NK-92 (cell line): ENCODE results near the gene KBTBD8.

Source experiments
- DNase-seq: peaks from one replicate; lab custom pipeline; 2025; ENCODE audit not compliant: unreplicated experiment; lab: John Stamatoyannopoulos, UW

KBTBD8 gene

DNA sequence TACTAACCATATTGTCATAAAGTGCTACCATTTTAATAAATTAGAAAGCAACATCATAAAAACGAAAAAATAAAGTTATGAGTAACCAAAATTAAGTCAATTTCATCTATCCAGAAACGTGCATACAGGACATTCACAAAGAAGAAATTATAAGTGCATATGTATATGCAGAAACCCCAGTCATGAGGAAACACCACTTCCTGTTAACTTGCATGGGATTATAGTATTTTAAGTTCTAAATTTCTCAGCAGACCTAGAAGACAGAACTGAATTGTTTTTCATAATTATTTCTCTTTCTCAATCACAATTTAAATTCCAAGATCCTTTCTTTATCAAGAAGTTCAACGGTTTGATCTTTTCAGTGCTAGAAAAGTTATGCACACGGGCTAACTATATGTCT, 1.4 kb upstream of the KBTBD8 start:
- no peak for DNase-seq

DNA sequence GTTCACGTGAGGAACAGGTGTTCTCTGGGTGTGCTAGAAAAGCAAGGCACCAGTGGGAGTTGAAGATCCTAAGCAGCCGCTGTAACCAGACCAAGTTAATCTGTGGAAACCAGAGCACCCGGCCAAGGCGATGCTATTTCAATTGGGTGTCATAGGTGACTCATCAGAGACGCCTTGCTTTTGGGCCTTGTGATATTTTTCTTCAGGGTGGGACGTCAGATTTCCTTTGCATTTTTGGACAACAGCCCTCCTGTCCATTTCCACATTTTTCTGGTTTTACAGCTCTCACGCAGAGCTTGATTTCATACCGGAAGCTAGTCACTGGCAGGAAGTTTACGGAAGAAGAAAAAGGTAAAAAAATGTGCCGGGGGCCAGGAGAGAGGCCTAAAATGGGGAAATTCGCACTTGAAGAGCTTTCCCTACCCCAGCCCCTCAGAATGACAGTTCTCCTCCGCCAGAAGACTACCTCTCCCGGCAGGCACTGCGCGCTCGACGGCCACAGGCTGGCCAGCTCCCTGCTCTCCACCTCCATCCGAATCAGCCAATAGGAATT, 471 bp upstream of the KBTBD8 start:
- no peak for DNase-seq

DNA sequence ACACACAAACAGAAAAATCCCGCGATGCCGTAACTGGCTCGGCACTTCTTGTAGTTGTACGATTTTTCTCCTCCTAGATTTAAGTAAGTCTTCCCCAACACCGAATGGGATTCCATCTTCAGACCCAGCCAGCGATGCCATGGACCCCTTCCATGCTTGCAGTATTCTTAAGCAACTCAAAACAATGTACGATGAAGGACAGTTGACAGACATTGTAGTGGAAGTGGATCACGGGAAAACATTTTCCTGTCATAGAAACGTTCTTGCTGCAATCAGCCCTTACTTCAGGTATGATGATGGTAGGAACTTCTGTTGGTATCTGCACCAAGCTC, 763 bp downstream of the KBTBD8 start:
- no peak for DNase-seq

DNA sequence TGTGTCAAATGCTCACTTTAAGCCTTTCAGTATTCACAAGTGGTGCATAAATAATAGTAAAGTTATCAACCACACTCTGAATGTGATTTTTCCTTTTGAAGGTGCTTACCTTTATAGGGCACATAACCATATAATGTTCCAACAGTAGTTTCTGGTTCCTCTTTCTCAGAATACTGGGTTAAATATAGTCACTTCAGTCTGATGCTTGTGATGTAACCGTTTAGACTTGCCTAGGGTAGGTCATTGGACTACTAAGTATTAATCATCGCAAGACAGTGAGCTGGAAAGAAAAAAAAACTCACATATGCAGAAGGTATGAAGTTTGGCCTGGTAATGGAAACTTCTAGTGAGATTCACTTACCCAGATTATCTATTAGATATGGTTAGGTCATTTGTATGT, 1.9 kb downstream of the KBTBD8 start:
- no peak for DNase-seq

DNA sequence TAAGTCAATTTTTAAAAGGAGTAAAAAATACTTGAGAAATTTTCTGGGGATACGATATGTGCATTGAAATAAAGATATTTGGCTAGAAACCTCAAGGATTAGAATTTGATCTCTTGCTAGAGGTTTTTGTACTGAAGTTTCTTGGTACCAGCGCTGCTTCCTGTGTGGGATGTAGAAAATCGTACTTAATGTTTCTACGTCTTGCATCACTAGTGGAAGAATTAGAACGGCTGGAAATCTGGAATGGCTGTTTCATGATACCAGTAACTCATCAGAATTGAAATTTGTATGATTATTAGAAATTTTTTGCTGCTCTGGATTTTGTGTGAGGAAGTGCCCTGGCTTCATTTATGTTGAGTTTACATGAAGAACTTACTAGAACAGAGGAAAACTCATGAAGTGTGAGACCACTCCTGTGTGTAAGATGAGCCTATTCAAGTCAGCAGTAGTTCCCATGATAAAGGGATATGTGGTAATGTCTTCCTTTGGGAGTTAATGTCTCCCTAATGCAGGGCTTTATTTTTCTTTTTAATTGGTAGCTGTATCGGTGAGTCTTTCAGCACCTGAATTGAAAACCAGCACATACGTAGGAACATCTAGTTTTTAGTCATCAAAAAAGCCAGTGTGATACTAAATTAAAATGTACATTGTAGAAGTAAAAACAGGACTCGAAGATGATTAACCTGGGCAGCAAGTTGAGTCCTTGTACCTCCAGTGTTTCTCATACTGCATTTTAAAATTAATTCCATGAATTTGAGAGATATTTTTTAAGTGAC, 3.2 kb downstream of the KBTBD8 start:
- DNase-seq, result no peak

DNA sequence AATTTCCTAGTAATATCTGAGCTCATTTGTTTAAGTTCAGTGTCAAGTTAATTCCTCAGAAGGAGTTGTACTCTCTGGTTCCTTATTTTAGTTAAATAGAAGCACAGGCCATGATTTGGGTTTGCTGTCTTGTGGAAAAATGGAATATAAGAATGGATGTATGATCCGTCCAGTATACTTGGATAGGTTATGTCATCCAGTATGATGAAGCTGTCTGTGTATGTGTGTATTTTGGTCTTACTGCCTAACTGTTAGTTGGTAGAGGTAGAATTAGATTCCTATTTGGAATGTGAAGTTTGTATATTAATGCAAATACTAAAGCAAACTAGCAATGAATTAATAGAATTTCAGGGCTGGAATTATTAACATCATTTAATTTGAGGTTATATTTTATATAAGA, 7.9 kb downstream of the KBTBD8 start:
- DNase-seq, result no peak

DNA sequence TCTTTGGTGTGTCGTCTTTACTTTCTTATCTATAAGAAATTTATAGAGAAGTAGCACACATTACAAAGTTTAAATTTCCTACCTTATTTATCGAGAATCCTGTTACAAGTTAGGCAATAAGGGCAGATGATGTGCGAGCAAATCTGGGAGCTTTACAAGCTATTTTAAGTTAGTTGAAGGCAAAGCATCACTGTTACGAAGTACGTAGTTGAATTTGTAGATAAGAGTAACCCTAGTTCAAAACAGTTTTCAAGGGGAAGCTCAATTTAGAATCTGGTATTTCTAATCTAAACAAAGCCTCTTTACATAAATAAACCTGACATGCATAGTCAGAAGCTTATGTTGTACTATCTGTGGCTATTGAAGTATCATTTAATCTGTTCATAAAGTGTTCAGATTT, 8.4 kb downstream of the KBTBD8 start:
- no peak for DNase-seq

DNA sequence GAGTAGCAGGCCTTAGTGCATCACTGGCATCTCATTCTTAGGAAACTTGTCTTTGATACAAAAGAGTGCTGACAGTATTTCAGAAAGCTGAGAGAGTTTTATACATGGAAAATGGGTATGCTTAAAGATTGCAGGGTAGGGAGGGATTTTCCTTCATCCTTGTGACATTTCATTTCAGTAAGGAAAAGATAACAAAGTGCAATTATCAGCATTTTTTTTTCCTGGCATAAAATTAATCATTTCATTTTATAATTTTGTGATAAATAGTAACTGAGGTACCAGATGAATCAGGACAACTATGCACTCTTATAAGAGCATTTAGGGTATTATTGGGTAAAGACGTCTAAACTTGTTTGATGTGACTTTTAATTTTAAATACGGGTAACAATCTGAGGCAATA, 10.3 kb downstream of the KBTBD8 start:
- DNase-seq, result no peak

DNA sequence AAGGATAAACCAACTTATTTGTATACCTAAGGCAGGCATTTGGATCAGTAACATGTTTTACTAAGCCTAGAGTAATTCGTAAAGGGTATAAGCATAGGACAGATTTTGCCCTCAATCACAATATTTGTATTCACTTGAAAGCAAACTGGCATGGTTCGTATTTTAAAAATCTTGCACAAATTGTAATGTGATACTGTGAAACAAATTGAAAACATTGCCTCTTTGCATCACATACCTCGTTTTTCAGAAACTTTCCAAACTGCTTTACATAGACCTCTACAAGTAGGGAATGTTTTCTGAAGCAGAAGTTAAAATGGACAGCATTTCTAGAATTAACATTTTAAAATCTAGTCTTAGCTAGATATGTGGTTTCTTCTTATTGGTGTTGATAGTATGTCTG, 11.6 kb downstream of the KBTBD8 start:
- no peak for DNase-seq

DNA sequence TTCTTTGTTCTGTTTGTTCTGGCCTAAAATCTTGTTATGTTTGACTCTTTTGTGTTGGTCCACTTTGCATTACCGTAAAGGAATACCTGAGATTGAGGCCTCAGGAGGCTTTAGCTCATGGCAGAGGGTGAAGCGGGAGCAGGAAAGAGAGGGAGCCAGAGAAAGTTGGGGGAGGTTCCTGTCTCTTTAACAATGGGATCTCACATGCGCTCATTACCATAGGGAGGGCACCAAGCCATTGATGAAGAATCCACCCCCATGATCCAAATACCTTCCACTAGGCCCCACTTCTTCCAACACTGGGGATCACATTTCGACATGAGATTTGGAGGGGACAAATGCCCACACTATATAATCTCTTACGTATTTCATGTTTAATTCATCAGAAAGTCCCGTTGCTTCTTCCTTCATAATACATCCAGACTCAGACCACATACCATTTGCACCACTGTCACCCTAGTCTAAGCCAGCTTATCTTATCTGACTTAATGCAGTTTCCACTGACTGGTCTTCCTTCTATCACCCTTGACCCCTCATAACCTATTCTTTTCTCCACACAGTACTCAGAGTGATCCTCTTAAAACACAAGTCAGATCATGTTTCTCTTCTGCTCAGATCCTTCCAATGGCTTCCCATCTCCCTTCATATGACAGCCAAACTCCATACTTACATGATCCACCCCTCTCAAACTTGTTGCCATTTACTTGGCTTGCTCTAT, 13.5 kb downstream of the KBTBD8 start:
- no peak for DNase-seq

DNA sequence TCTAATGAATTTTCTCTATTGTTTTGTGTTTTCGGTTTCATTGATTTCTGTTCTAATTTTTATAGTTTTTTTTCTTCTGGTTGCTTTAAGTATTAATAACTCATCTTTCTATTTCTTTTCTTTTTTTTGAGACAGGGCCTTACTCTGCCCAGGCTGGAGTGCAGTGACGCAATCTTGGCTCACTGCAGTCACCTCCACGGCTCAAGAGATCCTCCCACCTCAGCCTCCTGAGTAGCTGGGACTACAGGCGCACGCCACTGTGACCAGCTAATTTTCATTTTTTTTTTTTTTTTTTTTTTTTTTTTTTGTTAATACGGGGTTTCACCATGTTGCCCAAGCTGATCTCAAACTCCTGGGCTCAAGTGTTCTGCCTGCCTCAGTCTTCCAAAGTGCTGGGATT, 14.5 kb downstream of the KBTBD8 start:
- no peak for DNase-seq

DNA sequence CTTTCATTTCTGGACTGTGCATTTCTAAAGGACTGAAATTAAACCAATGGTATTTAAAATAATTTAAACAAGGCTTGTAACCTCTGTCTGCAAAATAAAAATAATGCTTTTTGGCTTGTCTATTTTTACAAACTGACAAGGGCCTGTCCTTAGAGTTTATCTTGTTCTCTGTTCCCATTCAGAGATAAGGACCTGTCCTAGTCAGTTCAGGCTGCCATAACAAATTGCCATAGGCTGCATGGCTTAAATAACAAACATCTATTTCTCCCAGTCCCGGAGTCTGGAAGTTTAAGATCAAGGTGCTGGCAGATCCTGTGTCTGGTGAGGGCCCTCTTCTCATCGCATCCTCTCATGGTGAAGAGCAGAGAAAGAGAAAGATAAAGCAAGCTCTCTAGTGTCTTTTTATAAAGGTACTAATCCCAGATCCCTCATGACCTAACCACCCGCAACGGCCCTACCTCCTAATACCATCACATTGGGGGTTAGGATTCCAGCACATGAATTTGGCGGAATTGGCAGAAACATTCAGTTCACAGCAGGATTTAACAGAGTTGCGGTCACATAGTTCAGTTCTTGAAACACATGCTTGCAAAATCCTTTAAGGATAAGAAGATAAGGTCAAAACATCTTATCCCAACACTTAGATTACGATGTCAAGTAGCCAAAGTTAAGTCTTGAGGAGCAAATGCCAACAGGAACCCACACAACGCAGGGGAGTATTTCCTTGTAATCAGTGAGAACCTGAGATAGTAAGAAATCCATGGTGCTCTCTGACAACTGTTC, 17.8 kb downstream of the KBTBD8 start:
- DNase-seq, result no peak

DNA sequence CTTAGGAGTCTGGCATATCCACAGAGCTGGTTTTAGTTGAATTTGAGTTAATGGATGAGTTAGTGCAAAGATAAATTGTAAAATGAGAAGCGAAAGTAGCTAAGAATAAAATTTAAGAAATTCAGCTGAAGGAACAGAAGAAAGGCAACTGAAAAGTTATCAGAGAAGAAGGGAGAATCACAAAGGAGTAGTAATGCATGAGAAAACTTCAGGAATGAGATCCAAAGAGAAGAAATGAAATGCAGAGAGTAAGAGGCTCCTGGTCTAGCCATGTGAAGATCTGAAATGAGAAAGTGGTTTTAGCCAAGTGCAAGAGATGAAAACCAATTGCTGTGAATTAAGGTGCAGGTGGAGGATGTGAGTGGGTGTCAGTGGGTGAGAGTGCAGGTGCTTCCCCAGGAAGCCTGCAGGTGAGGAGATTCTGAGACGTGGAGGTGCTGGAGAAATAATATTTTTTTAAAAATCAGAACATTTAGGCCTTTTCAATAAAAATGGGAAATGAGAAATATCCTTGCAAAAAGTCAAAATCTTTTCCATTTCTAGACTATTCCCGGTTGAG, 18.5 kb downstream of the KBTBD8 start:
- no peak for DNase-seq

DNA sequence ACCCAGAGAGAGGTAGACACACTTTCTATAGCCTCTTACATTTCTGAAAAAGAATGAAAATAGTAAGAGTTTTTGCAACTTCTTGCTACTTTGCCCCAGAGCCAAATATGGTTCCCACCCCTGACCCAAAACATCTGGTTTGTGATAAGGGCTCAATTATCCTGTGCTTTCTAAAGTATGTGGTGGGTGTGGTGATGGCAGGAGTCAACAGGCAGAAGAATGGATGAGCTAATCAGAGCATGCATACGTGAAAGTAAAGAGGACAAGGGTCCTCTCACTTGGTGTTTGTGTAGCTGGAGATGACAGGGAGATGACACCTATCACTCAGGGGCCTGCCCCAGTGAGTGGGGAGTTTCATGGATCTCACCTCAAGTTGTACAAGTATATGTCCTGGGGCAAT, 19.1 kb downstream of the KBTBD8 start:
- no peak for DNase-seq

DNA sequence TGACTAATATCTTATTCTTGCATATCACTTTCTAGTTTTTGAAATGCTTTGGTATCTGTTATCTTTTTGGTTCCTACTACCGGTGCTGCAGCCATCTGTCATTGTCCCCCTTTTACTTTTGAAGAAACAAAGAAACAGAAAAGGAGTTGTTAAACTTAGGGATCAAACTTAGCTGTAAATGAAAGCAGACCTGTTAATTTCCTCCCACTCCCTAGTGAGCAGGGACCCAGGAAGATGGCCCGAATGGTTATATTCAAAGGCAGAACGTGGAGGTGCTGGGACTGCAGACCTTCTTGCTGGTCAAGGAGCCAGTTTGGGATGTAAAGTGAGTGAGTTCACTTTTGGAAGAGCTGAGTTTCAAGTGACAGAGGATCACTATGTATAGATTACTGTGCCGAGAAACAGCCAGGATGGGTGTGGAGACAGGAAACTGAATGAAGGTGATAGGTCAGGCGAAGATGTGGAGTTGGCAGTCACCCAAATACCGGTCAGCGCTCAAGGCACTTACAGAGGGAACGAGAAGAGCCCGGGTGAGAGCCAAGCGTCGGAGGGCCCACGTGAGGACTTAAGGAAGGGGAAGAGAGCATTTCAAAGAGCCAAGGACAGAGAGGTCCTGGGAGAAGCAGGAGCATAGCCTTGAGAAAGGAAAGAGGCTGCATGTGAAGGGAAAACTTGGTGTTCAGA, 20.1 kb downstream of the KBTBD8 start:
- no peak for DNase-seq

DNA sequence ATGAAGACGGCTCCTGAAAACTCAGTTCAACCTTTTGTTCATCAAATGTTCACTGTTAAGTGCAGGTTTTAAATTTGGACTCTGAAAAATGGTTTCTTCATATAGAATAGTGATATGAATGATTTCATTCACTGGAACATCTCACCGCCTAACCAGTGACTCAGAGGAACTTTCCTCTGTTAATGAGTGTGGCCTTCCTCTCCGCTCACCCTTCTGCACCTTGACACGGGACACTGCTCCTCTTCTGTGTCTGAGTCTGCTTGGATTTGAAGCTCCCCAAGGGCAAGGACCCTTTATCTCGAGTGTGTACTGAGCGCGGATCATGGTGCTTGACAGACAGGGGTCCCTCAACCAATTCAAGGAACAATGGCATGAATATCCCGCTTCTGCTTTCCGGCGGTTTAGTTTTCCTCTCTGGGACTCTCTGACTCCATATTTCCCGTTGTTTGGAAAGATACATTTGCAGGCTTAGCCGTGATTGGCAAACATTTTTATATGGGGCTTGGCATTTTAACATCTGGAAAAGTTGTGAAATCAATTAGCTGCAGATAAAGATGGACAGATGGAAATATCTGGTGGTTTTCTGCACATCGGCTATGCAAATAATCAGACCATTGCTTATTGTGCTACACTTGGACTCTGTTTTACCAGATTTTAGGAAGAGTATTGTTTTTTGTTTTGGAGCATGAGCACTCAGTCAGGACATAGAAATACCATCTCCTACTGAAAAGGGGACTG, 20.9 kb downstream of the KBTBD8 start:
- no peak for DNase-seq

DNA sequence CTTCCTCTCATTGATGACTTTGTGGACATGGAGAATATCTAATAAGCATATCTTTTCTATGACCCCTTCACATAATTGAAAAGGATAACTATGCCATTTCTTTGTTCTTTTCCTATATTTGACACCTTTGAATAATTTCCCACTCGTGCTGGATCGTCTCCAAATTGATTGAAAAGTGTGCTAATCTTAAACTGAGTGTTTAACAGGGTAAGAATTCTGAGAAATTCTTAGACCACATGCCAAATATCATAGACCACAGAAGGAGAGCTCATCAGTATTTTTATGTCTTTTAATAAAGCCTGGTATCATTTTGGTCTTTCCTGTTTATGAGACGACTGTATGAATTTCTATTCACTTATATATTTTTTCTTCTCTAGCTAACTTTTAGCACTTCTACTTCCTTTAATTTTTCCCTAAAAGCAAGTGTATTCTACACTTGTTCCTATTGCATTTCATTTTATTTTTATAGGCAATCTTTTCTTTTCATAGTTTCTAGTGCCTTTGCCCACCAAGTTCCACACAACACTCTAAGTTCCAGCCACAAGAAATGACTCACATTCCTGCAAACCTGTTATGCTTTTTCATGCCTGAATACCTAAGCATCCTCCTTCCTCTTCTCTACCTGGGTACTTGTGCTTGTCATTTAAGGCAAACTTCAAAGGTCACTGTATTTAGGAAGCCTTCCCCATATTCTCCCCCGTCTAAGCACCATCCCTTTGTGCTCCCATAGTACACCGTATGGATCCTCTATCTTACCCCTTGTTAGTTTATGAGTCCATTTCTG, 30.1 kb downstream of the KBTBD8 start:
- no peak for DNase-seq

DNA sequence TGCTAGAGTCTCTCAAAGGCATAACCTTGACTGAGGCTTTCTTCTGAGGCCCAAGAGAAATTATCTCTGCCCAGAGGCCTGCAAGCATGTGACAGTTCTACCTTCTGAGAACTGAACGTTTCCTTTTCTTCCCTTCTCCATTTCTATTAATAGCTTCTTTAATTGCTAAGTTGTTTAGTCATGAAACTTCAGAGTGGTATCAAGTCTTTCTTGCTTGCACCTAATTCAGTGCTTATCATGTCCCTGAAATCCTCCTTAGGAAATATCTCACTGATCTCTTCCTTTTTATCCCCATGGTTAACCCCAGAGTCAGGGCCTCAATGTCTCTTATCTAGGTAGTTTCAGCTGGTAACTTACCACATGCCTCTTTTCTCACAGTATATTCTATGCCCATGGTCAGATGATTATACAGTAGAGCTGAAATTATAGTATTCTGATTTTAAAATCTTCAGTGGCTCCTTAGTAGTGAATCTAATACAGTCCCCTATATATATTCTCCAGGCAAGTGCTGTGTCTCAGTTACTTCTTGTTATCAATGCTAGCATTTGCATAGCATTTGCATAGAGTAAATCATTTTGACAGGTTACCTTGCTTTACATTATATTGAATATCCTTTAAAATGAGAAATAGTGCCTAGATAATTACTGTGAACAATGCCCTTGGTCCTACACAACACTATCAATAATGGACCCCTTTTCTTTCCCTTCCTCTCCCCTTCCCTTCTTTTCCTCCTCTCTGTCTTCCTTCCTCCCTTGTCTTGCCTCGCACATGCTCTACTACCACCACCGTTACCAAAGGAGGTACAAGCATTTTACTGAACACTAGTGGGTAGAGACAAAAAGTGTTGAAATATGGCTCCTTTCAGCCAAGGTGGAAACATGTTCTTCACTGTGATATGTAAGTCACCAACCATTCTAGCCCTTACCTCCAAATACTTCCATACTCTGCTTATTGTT, 33.0 kb downstream of the KBTBD8 start:
- no peak for DNase-seq
